ENCODE measurements around the gene SPECC1.

GRCh38 chr17:20246692-20247091 lies 237.5 kb downstream of the SPECC1 start:
- TF ChIP-seq CTCF (IDR thresholded peaks at IDR 0.05; ENCODE audit: low read length) (no peak), EZH2 (IDR thresholded peaks at IDR 0.05; ENCODE audit: borderline replicate concordance, low read length) (no peak)

Data from OCI-LY1 (cell line).